Common myeloid progenitor, CD34-positive (primary cell): ENCODE results near the gene PIRT.
"Not testable (repeated sequence)": the region's sequence is repeated elsewhere in the genome, so short reads cannot be mapped to it uniquely, and the experiment has no call there.

ENCODE experiments used
- CTCF ChIA-PET: fragments of 350-600 bp; sonication (Branson Sonifier 250); formaldehyde crosslinking; loops from one replicate; lab custom pipeline; 2021; ENCODE audit warnings: antibody characterized with exemption; lab: Charles Lee
- POLR2A ChIA-PET: fragments of 350-600 bp; sonication (Branson Sonifier 250); formaldehyde crosslinking; loops from one replicate; lab custom pipeline; 2021; ENCODE audit warnings: antibody characterized with exemption; lab: Charles Lee
- DNase-seq, 3 donors: peaks; one replicate each; pipeline versions ENCODE4 v3.0.0 to v3.0.0-alpha.2; 2013
- H3K27ac ChIP-seq, 2 experiments: 1 replicate in 1 of 2; 2 replicates in 1 of 2; pipeline ENCODE4 v1.7.0; 2013; ENCODE audit warnings: inconsistent platforms in 2 of 2, low read length in 2 of 2, mild to moderate bottlenecking in 2 of 2, low read depth in 1 of 2, moderate library complexity in 1 of 2; ENCODE audit not compliant: severe bottlenecking in 2 of 2, insufficient read depth in 1 of 2, poor library complexity in 1 of 2
- H3K27me3 ChIP-seq, 5 experiments: replicated peaks in 2 of 5; 1 replicate in 3 of 5; 2 replicates in 2 of 5; pipeline versions ENCODE4 v1.6.1 to v1.7.0; 2013; ENCODE audit warnings: low read length in 4 of 5, mild to moderate bottlenecking in 2 of 5, moderate library complexity in 2 of 5, inconsistent platforms in 1 of 5; ENCODE audit not compliant: insufficient read depth in 5 of 5, control insufficient read depth in 4 of 5
- H3K36me3 ChIP-seq, 4 experiments: 1 replicate in 2 of 4; 2 replicates in 2 of 4; pipeline versions ENCODE4 v1.6.1 to v1.7.0; 2013; ENCODE audit warnings: low read length in 3 of 4, control low read depth in 1 of 4, mild to moderate bottlenecking in 1 of 4; ENCODE audit not compliant: control insufficient read depth in 4 of 4, insufficient read depth in 4 of 4
- H3K4me1 ChIP-seq, 4 experiments: 1 replicate in 3 of 4; 2 replicates in 1 of 4; pipeline versions ENCODE4 v1.6.1 to v1.7.1; 2013; ENCODE audit warnings: low read length in 3 of 4, mild to moderate bottlenecking in 3 of 4, control low read depth in 1 of 4, inconsistent platforms in 1 of 4, moderate library complexity in 1 of 4; ENCODE audit not compliant: control insufficient read depth in 4 of 4, insufficient read depth in 4 of 4; ENCODE audit errors: control extremely low read depth in 1 of 4
- H3K4me3 ChIP-seq, 7 experiments: 1 replicate in 4 of 7; 2 replicates in 3 of 7; pipeline versions ENCODE4 v1.5.1 to v1.7.0; 2013; ENCODE audit warnings: mild to moderate bottlenecking in 7 of 7, low read length in 6 of 7, moderate library complexity in 6 of 7, inconsistent platforms in 2 of 7, low read depth in 2 of 7, control low read depth in 1 of 7; ENCODE audit not compliant: insufficient read depth in 4 of 7, control insufficient read depth in 1 of 7; ENCODE audit errors: extremely low read depth in 1 of 7
- H3K9me3 ChIP-seq, 5 experiments: 1 replicate in 4 of 5; 2 replicates in 1 of 5; pipeline versions ENCODE4 v1.6.1 to v1.7.1; 2013; ENCODE audit warnings: low read length in 4 of 5, mild to moderate bottlenecking in 2 of 5, inconsistent platforms in 1 of 5, low read depth in 1 of 5, moderate library complexity in 1 of 5; ENCODE audit not compliant: control insufficient read depth in 4 of 5, insufficient read depth in 2 of 5; ENCODE audit errors: control extremely low read depth in 1 of 5
- WGBS: methylation state at CpG from one replicate; pipeline ENCODE4 v1.1.5; 2013; ENCODE audit not compliant: insufficient coverage; 5-methylcytosine and 5-hydroxymethylcytosine counted together

Gene PIRT

DNA sequence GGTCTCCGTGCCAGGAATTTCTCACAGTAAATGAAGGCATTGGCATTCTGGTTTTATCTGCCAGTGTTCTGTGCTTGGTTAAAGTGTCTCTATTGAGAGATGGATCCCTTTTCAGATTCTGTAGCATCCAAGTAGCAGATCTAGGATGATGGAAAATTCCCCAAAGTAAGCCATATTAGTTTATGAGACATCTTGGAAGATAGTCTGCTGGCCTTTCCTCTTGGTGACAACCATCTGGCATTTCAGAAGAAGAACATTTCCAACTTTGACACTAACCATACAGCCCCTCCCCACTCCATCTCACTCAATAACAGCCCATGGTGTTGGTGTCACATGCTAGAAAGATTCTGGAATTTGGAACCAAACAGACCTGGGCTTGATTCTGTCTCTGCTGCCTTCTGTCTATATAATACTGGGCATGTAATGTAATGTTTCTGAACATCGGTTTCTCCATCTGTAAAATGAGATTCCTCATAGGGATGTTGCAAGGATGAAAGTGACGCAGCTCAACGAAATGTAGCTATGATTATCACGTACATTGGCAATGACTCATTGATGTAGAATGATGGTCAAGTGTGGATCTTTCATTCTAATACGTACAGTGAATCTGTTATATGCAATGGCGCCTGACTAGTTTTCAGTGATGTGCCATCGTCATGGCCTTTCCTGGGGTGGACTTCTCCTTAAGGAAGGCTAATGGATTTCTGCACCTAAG is 32.6 kb upstream of the PIRT start:
- no peaks in the 10 kb centered on the region for H3K27me3 ChIP-seq
- ChIA-PET POLR2A (no interaction called here), CTCF (no interaction called here)
- no peaks in the 10 kb centered on the region for H3K36me3 ChIP-seq
- DNase-seq: no peak
- no peak overlapping the region for H3K27ac ChIP-seq
- no peaks in the 10 kb centered on the region for H3K4me1 ChIP-seq
- H3K9me3 ChIP-seq: no peaks in the 10 kb centered on the region
- no peak overlapping the region for H3K4me3 ChIP-seq
- 96% methylated on average over 6 of the region's 8 CpGs for WGBS

DNA sequence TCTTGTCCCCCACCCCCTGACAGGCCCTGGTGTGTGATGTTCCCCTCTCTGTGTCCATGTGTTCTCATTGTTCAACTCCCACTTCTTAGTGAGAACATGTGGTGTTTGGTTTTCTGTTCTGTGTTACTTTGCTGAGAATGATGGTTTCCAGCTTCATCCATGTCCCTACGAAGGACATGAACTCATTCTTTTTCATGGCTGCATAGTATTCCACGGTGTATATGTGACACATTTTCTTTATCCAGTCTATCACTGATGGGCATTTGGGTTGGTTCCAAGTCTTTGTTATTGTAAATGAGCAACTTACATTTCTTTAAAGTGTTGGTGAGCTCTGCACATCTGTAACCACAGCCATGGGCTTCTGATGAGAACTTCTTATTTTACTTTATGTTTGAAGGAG is 30.9 kb upstream of the PIRT start:
- DNase-seq, H3K4me3 ChIP-seq, H3K27me3 ChIP-seq, H3K9me3 ChIP-seq, H3K4me1 ChIP-seq, H3K27ac ChIP-seq, CTCF ChIA-PET, H3K36me3 ChIP-seq, POLR2A ChIA-PET: not testable (repeated sequence)
- WGBS: no CpG with 5 or more reads among the region's 2 CpGs

DNA sequence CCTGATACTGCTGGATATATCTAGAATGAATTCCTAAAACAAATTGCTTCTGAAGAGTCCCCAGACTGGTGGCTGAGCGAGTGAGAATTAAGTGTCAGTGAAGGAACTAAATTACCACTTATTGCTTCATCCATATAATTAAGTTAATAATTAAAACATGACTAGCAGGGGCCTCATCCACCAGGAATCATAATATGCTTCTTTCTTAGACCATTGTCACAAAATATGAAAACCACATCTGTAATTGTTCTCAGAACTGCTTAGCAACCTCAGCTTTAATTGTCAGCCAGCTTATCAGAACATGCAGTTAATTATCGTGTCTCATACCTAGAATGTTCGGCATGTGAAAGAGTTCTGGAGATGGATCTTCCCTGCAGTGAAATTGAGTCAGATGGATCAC is 21.2 kb upstream of the PIRT start:
- Histone ChIP-seq H3K27me3 (peaks cover 0 to 3% (median 0%) of the 10 kb centered on the region in 5 experiments), H3K4me1 (no peaks in the 10 kb centered on the region), H3K27ac (no peak overlapping the region), H3K4me3 (no peak overlapping the region), H3K9me3 (no peaks in the 10 kb centered on the region), H3K36me3 (no peaks in the 10 kb centered on the region)
- ChIA-PET CTCF (no interaction called here), POLR2A (no interaction called here)
- 100% methylated on average over 2 of the region's 3 CpGs for WGBS
- no peak for DNase-seq

DNA sequence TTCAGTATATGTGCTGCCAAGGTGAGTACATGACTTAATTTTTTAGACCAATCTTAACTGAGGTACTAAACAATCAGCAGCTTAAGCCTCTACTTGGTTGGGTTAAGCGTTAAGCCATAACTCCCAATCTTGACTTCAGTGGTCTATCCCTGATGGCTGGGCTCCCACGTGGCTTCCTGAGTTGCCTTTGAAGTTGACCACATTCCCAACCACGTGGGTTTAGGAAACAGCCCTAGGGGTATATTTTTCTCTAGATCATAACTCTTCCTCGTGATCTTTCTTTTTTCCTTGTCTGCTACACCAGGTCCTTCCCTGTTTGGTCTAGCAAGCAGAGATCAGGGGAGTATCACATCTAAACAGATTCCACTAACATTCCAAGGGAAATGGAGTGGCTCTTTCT is 20.1 kb upstream of the PIRT start:
- WGBS: 23% methylated on average over 2 of the region's 4 CpGs
- Histone ChIP-seq H3K27me3 (peaks cover 0 to 3% (median 0%) of the 10 kb centered on the region in 5 experiments), H3K36me3 (no peaks in the 10 kb centered on the region), H3K4me1 (no peaks in the 10 kb centered on the region), H3K4me3 (no peak overlapping the region), H3K27ac (no peak overlapping the region), H3K9me3 (no peaks in the 10 kb centered on the region)
- ChIA-PET POLR2A (no interaction called here), CTCF (no interaction called here)
- no peak for DNase-seq

DNA sequence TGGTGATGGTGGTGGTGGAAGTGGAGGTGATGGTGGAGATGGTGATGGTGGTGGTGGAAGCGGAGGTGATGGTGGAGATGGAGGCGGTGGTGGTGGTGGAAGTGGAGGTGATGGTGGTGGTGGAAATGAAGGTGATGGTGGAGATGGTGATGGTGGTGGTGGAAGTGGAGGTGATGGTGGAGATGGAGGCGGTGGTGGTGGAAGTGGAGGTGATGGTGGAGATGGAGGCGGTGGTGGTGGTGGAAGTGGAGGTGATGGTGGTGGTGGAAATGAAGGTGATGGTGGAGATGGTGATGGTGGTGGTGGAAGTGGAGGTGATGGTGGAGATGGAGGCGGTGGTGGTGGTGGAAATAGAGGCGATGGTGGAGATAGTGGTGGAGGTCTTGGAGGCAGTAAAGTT is 8.7 kb upstream of the PIRT start:
- H3K27me3 ChIP-seq, H3K36me3 ChIP-seq, H3K9me3 ChIP-seq, POLR2A ChIA-PET, H3K4me3 ChIP-seq, H3K27ac ChIP-seq, H3K4me1 ChIP-seq, DNase-seq: not testable (repeated sequence)
- WGBS: 84% methylated on average over 5 of the region's 6 CpGs
- CTCF ChIA-PET: interaction anchor here (4.0 kb wide), 1 partner anchor 110 kb away, joined by 36 read pairs; no protein-coding TSS in a partner anchor

DNA sequence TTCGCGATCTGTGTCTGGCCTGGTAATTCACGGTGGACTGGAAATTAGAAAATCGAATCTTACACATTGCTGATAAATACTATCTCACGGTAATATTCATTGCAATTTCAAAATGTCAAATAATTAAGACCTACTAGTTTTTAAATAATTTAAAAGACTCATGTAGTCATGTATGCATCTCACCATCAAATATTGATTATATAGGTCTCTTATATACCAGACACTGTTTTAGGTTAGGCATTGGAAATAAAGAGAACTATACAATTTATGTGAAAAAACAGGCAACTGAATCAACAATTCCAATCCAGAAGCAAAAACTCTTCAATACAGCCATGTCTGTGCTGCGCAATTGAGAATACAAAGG is 7.5 kb upstream of the PIRT start:
- Histone ChIP-seq H3K27me3 (peaks cover 0 to 1% (median 0%) of the 10 kb centered on the region in 5 experiments), H3K9me3 (no peaks in the 10 kb centered on the region), H3K36me3 (no peaks in the 10 kb centered on the region), H3K4me3 (peak overlapping the region in 5 of 7 experiments; percentile 37 to 84 (median 73)), H3K4me1 (peaks cover 0 to 7% (median 3%) of the 10 kb centered on the region in 4 experiments), H3K27ac (no peak overlapping the region)
- CTCF ChIA-PET: interaction anchor here (1.0 to 4.0 kb wide), 12 partner anchors 13 to 216 kb away, joined by 3 to 36 read pairs (median 6); no protein-coding TSS in a partner anchor
- no peak for DNase-seq
- POLR2A ChIA-PET: interaction anchor here (0.6 to 1.0 kb wide), 2 partner anchors 109 to 1176 kb away, joined by 3 to 5 read pairs; partner anchors contain the start of gene MAP2K4
- WGBS: no CpG with 5 or more reads among the region's 6 CpGs

DNA sequence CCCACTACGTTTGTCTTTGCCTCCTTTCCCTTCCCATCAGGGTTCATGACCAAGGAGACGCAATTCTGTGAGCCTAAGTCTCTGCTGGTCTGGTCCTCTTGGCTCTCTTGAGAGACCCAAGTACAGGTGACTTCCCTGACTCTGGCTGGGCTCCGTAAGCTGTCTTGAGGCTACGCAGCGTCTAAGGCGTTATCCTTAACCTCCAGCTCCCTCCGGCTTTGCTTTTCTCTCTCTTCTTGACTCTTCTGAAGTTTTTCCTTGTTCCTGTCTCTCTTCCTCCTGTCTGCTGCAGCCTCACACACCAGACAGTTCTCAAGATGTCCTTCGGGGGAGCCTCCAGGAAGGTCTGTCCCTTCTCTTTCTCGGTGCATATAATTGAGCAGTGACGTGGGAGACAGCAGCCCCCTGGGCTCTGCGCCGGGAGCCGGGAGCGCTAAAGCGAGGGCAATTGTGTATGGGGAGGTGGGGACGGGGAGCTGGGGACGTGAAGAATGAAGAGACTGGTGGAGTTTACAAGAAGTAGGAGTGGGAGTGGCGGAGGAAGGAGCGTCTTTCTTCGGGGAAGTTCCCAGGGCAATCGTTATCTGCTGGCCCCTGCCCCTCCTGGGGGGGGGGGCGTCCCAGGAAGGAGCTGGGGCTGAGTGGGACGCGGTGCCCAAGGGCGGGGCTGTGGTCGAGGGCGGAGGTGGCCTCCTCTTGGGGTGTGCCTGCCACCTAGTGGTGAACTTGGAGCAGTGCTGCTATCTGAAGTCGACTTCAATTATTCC is 6.9 kb upstream of the PIRT start:
- H3K27me3 ChIP-seq: peaks cover 0 to 1% (median 0%) of the 10 kb centered on the region in 5 experiments
- H3K4me1 ChIP-seq: peaks cover 0 to 7% (median 3%) of the 10 kb centered on the region in 4 experiments
- CTCF ChIA-PET: interaction anchor here (0.8 to 4.0 kb wide), 16 partner anchors 11 to 215 kb away, joined by 3 to 36 read pairs (median 4); partner anchors contain the start of gene TMEM220
- no peaks in the 10 kb centered on the region for H3K9me3 ChIP-seq
- WGBS: 12% methylated on average over 22 of the region's 28 CpGs
- POLR2A ChIA-PET: interaction anchor here (1.0 kb wide), 1 partner anchor 108 kb away, joined by 5 read pairs; no protein-coding TSS in a partner anchor
- H3K27ac ChIP-seq: no peak overlapping the region
- DNase-seq: peak; percentile 74 to 80 (median 79)
- H3K36me3 ChIP-seq: no peaks in the 10 kb centered on the region
- H3K4me3 ChIP-seq: peak overlapping the region; percentile 33 to 84 (median 63)
